KMS-11 (cell line): ENCODE measurements around the gene SUN1.

Experiments used
- H2AFZ ChIP-seq: fragments of 200-600 bp; sonication (generic); 2 replicates; pipeline ENCODE4 v1.6.1; 2016; ENCODE audit warnings: antibody characterized with exemption, mixed run types, low read depth
- H3K27ac ChIP-seq: fragments of 200-600 bp; sonication (generic); 2 replicates; pipeline ENCODE4 v1.6.1; 2016; ENCODE audit warnings: mild to moderate bottlenecking, mixed run types
- H3K27me3 ChIP-seq: fragments of 200-600 bp; sonication (generic); 2 replicates; pipeline ENCODE4 v1.6.1; 2017; ENCODE audit warnings: mild to moderate bottlenecking, low read depth, mixed run types, moderate library complexity; ENCODE audit not compliant: insufficient read depth
- H3K36me3 ChIP-seq: fragments of 200-600 bp; sonication (generic); 2 replicates; pipeline ENCODE4 v1.6.1; 2017; ENCODE audit warnings: mild to moderate bottlenecking, mixed run types; ENCODE audit not compliant: insufficient read depth
- H3K4me1 ChIP-seq: fragments of 200-600 bp; sonication (generic); 2 replicates; pipeline ENCODE4 v1.6.1; 2016; ENCODE audit warnings: mild to moderate bottlenecking, low read depth, mixed run types; ENCODE audit not compliant: poor library complexity, severe bottlenecking
- H3K4me2 ChIP-seq: fragments of 200-600 bp; sonication (generic); 2 replicates; pipeline ENCODE4 v1.7.0; 2016; ENCODE audit warnings: mild to moderate bottlenecking, mixed run types
- H3K4me3 ChIP-seq: fragments of 200-600 bp; sonication (generic); IDR thresholded peaks from 2 replicates; pipeline ENCODE4 v1.6.1; 2017; ENCODE audit warnings: low read depth, low read length, mixed read lengths; ENCODE audit not compliant: insufficient read depth
- H3K79me2 ChIP-seq: fragments of 200-600 bp; sonication (generic); 2 replicates; pipeline ENCODE4 v1.6.1; 2016; ENCODE audit warnings: low read depth, mixed run types; ENCODE audit not compliant: insufficient read depth
- H3K9ac ChIP-seq: fragments of 200-600 bp; sonication (generic); 2 replicates; pipeline ENCODE4 v1.6.1; 2016; ENCODE audit warnings: mild to moderate bottlenecking, mixed run types
- H4K20me1 ChIP-seq: fragments of 200-600 bp; sonication (generic); 2 replicates; pipeline ENCODE4 v1.6.1; 2016; ENCODE audit warnings: mild to moderate bottlenecking, mixed run types; ENCODE audit not compliant: insufficient read depth
- TF ChIP-seq, protein P1 (sequence below): fragments of 200-600 bp; sonication (generic); conservative IDR thresholded peaks from 2 replicates; pipeline ENCODE4 v1.6.1; 2017; ENCODE audit warnings: low read depth, mild to moderate bottlenecking, antibody characterized with exemption, low read length, moderate library complexity, mixed read lengths

Gene SUN1

DNA sequence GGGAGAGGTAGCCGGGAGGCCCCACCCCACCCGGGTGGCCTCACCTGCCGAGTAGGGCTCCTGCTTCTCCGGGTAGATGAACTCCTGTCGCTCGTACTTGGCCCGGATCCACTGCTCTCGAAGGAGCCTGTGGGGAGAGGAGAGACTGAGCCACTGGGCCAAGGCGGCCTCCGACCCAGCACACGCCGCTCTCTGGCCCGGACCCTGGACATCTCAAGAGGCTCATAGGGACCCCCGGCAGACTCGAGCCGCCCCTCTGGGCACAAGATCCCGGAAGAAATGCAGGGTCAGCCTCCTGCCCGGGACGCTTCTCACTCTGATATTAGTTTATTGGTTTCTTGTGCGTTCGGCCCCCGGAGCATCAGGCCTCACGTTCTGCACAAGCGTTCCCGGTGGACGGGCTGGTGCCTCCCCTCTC, 87.7 kb downstream of the SUN1 start:
- Histone ChIP-seq H2AFZ (no peak overlapping the region), H3K4me1 (peaks cover 22% of the 10 kb centered on the region), H3K4me2 (no peak overlapping the region), H3K79me2 (no peaks in the 10 kb centered on the region), H3K36me3 (no peaks in the 10 kb centered on the region), H3K27me3 (peaks cover 16% of the 10 kb centered on the region; the same call in 1 of the 2 replicates), H3K4me3 (no peak overlapping the region), H3K9ac (no peak overlapping the region), H4K20me1 (no peaks in the 10 kb centered on the region), H3K27ac (no peak overlapping the region)
- TF ChIP-seq, protein P1, sequence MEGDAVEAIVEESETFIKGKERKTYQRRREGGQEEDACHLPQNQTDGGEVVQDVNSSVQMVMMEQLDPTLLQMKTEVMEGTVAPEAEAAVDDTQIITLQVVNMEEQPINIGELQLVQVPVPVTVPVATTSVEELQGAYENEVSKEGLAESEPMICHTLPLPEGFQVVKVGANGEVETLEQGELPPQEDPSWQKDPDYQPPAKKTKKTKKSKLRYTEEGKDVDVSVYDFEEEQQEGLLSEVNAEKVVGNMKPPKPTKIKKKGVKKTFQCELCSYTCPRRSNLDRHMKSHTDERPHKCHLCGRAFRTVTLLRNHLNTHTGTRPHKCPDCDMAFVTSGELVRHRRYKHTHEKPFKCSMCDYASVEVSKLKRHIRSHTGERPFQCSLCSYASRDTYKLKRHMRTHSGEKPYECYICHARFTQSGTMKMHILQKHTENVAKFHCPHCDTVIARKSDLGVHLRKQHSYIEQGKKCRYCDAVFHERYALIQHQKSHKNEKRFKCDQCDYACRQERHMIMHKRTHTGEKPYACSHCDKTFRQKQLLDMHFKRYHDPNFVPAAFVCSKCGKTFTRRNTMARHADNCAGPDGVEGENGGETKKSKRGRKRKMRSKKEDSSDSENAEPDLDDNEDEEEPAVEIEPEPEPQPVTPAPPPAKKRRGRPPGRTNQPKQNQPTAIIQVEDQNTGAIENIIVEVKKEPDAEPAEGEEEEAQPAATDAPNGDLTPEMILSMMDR: no peak

DNA sequence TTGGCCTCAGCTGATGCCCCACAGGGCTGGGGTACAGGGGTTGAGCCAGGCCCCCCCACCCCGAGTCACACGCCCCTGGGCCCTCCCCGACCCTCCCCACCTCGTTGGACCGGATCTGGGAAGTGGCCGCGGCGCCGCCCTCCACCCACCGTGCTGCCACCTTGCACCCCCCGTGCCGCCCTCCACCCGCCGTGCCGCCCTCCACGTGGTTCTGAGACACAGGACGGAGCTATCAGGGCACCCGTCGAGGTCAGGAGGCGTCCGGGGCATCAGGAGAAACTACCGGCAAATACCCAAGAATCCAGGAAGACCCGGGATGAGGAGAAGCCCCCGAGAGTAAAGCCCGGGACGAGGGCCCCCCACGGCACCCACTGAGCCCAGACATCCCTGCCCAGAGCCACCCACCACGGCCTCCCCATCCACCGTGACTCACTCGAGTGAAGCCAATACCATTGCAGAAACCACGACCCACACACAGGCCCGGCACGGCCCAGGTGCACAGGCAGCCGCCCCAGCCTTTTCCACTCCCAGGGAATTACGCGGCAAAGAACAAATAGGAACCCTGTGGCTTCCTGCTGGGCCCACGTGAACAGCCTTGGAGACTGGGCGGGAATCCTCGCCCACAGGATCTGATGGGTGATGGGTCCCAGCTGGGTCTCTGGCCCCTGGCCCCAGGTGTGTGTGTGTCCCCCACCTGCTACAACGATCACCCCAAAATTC, 88.2 kb downstream of the SUN1 start:
- Histone ChIP-seq H3K9ac (no peak overlapping the region), H3K36me3 (no peaks in the 10 kb centered on the region), H3K79me2 (no peaks in the 10 kb centered on the region), H3K4me3 (no peak overlapping the region), H3K4me1 (peaks cover 28% of the 10 kb centered on the region), H3K27me3 (peaks cover 16% of the 10 kb centered on the region; the same call in 1 of the 2 replicates), H2AFZ (no peak overlapping the region), H4K20me1 (no peaks in the 10 kb centered on the region), H3K27ac (no peak overlapping the region), H3K4me2 (no peak overlapping the region)
- TF ChIP-seq, protein P1: no peak

DNA sequence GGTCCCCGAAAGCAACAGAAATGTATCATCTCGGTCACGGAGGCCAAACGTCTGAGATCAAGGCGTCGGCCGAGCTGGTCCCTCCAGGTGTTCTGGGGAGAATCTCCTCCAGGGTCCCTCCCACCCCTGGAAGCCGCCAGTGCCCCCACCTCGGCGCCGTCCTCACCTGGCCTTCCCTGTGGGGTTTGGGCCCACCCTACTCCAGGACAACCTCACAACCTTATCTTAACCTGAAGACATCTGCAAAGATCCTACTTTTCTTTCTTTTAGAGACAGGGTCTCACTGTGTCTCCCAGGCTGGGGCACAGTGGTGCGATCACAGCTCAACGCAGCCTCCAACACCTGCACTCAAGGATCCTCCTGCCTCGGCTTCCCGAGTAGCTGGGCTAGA, 88.8 kb downstream of the SUN1 start:
- Histone ChIP-seq H3K27me3 (peaks cover 12% of the 10 kb centered on the region; the same call in 1 of the 2 replicates), H3K4me2 (no peak overlapping the region), H3K4me3 (no peak overlapping the region), H3K79me2 (no peaks in the 10 kb centered on the region), H3K36me3 (no peaks in the 10 kb centered on the region), H3K9ac (no peak overlapping the region), H3K4me1 (peaks cover 30% of the 10 kb centered on the region), H2AFZ (no peak overlapping the region), H4K20me1 (no peaks in the 10 kb centered on the region), H3K27ac (no peak overlapping the region)
- TF ChIP-seq, protein P1: no peak

DNA sequence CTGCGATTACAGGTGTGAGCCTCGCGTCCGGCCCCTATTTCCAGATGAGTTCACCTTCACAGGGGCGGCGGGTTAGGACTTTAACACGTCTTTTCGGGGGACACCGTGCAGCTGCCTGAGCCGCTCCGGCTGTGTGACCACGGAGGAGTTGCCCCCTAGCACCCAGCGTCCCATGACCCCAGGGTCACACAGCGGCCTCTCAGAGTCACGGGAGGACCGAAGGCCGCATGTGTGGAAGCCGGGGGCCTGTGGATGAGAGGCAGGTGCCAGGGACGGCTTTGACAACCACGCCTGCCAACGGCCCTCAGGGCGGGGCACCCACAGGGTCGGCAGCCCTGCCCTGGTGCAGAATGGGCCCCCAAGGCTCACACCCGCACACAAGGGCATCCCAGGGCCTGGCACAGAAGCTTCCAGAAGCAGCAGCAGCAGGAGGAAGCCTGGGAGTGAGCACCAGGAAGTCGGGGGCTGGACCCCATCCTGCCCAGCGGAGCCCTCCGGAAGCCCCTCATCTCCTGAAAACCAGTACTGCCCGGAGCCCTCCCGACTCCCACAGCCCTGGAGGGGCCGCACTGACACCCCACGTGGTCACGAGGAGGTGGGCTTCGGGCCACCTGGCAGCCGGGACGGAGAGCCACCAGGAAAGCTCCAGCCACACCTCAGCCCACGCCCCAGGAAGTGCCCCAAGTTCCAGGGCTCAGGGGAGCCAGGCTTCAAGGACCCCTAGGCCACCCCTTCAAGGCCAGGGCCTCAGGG, 89.5 kb downstream of the SUN1 start:
- peak overlapping the region; percentile 42; the same call in 1 of the 2 replicates for H3K4me2 ChIP-seq
- no peak overlapping the region for H3K4me3 ChIP-seq
- no peak overlapping the region for H2AFZ ChIP-seq
- H3K27ac ChIP-seq: no peak overlapping the region
- H3K9ac ChIP-seq: no peak overlapping the region
- no peaks in the 10 kb centered on the region for H4K20me1 ChIP-seq
- no peaks in the 10 kb centered on the region for H3K36me3 ChIP-seq
- peaks cover 6% of the 10 kb centered on the region; the same call in 1 of the 2 replicates for H3K27me3 ChIP-seq
- H3K79me2 ChIP-seq: no peaks in the 10 kb centered on the region
- peaks cover 30% of the 10 kb centered on the region for H3K4me1 ChIP-seq
- TF ChIP-seq, protein P1: no peak
